B cell (primary cell): ENCODE data around the gene SFXN3. TPM values are rescaled to one million over a fixed set of nuclear protein-coding genes. Genes with fewer than 3 reads are reported as not detected.

Source experiments
- ATAC-seq: fragments of 200-7000 bp; cut with Tn5 transposase; one replicate; pipeline ENCODE4 v1.10.0; 2021; ENCODE audit warnings: low read depth, mild to moderate bottlenecking, moderate number of reproducible peaks, moderate library complexity
- CTCF ChIA-PET: fragments of 350-600 bp; sonication (Branson Sonifier 250); formaldehyde crosslinking; loops from one replicate; lab custom pipeline; 2021; ENCODE audit warnings: antibody characterized with exemption, inconsistent platforms; lab: Charles Lee
- POLR2A ChIA-PET: fragments of 350-600 bp; sonication (Branson Sonifier 250); formaldehyde crosslinking; loops from one replicate; lab custom pipeline; 2021; ENCODE audit warnings: antibody characterized with exemption; lab: Charles Lee
- DNase-seq: peaks from one replicate; pipeline ENCODE4 v3.0.0; 2013
- H2AFZ ChIP-seq: 2 replicates; pipeline ENCODE4 v1.6.1; 2012; ENCODE audit warnings: mild to moderate bottlenecking, low read depth, low read length; ENCODE audit not compliant: insufficient read depth, poor library complexity, severe bottlenecking
- H3K27ac ChIP-seq, 2 donors: 1 replicate in 1 of 2; 2 replicates in 1 of 2; pipeline ENCODE4 v1.5.1; 2012 to 2013; ENCODE audit warnings: low read length in 2 of 2, mild to moderate bottlenecking in 2 of 2, moderate library complexity in 1 of 2
- H3K27me3 ChIP-seq, 4 experiments: fragments of 200-600 bp in 1 of 4; sonication (generic) in 1 of 4; replicated peaks in 1 of 4; 1 replicate in 2 of 4; 2 replicates in 2 of 4; pipeline versions ENCODE4 v1.6.1 to v1.7.0; 2013 to 2016; ENCODE audit warnings: low read length in 3 of 4, mild to moderate bottlenecking in 2 of 4, mixed read lengths in 1 of 4, moderate library complexity in 1 of 4; ENCODE audit not compliant: insufficient read depth in 4 of 4, control insufficient read depth in 3 of 4; ENCODE audit errors: control extremely low read depth in 1 of 4
- H3K36me3 ChIP-seq, 2 experiments: replicated peaks in 1 of 2; 1 replicate in 1 of 2; 2 replicates in 1 of 2; pipeline versions ENCODE4 v1.6.1 to v1.7.1; 2013; ENCODE audit warnings: low read length in 1 of 2; ENCODE audit not compliant: insufficient read depth in 2 of 2, control insufficient read depth in 1 of 2; ENCODE audit errors: control extremely low read depth in 1 of 2, extremely low read depth in 1 of 2
- H3K4me1 ChIP-seq, 2 donors: fragments of 200-600 bp in 1 of 2; sonication (generic) in 1 of 2; 1 replicate in 1 of 2; 2 replicates in 1 of 2; pipeline versions ENCODE4 v1.5.1 to v1.6.1; 2013 to 2017; ENCODE audit warnings: low read length in 2 of 2; ENCODE audit not compliant: control insufficient read depth in 2 of 2, insufficient read depth in 2 of 2
- H3K4me2 ChIP-seq: replicated peaks from 2 replicates; pipeline ENCODE3; 2012; ENCODE audit warnings: mild to moderate bottlenecking, low read depth, low read length; ENCODE audit not compliant: poor library complexity, severe bottlenecking
- H3K4me3 ChIP-seq, 5 experiments: fragments of 200-600 bp in 1 of 5; sonication (generic) in 1 of 5; 1 replicate in 3 of 5; 2 replicates in 2 of 5; pipeline versions ENCODE4 v1.5.1 to v1.7.0; 2011 to 2016; ENCODE audit warnings: low read length in 4 of 5, mild to moderate bottlenecking in 4 of 5, low read depth in 2 of 5, control low read depth in 1 of 5, moderate library complexity in 1 of 5; ENCODE audit not compliant: insufficient read depth in 1 of 5; ENCODE audit errors: control extremely low read depth in 1 of 5, extremely low read depth in 1 of 5
- H3K79me2 ChIP-seq: fragments of 200-600 bp; sonication (generic); one replicate; pipeline ENCODE4 v1.6.0; 2016; ENCODE audit warnings: low read length; ENCODE audit not compliant: control insufficient read depth, insufficient read depth
- H3K9ac ChIP-seq: fragments of 200-600 bp; sonication (generic); 2 replicates; pipeline ENCODE4 v1.6.1; 2017; ENCODE audit warnings: mild to moderate bottlenecking, low read length, moderate library complexity
- H3K9me3 ChIP-seq, 3 donors: one replicate each; pipeline versions ENCODE4 v1.6.1 to v1.7.1; 2013; ENCODE audit warnings: low read length in 2 of 3; ENCODE audit not compliant: control insufficient read depth in 2 of 3, insufficient read depth in 1 of 3; ENCODE audit errors: control extremely low read depth in 1 of 3
- H4K20me1 ChIP-seq: 2 replicates; pipeline ENCODE4 v1.6.0; 2012; ENCODE audit warnings: mild to moderate bottlenecking, low read length; ENCODE audit not compliant: insufficient read depth, control insufficient read depth, poor library complexity, severe bottlenecking
- H3K27ac Mint-ChIP-seq: one replicate; pipeline ENCODE4 v1.8.0; 2021; ENCODE audit warnings: mixed read lengths
- H3K27me3 Mint-ChIP-seq: one replicate; pipeline ENCODE4 v1.8.0; 2021; ENCODE audit warnings: mixed read lengths
- H3K4me1 Mint-ChIP-seq: one replicate; pipeline ENCODE4 v1.8.0; 2021; ENCODE audit warnings: mixed read lengths
- H3K4me3 Mint-ChIP-seq: one replicate; pipeline ENCODE4 v1.8.0; 2021; ENCODE audit warnings: mixed read lengths
- H3K9me3 Mint-ChIP-seq: one replicate; pipeline ENCODE4 v1.8.0; 2022; ENCODE audit warnings: mixed read lengths; ENCODE audit not compliant: insufficient read depth
- CTCF ChIP-seq: fragments of 200-600 bp; IDR thresholded peaks from one replicate; pipeline ENCODE4 v1.8.0; 2022; ENCODE audit warnings: antibody characterized with exemption, mild to moderate bottlenecking
- EZH2 ChIP-seq: IDR thresholded peaks from 2 replicates; pipeline ENCODE4 v1.6.1; 2012; ENCODE audit warnings: borderline replicate concordance, low read depth, mild to moderate bottlenecking, moderate library complexity, low read length; ENCODE audit not compliant: insufficient read depth, poor library complexity, severe bottlenecking
- WGBS: methylation state at CpG from one replicate; pipeline ENCODE4 v1.1.5; 2013; ENCODE audit warnings: missing lambda C conversion rate; ENCODE audit not compliant: insufficient coverage; 5-methylcytosine and 5-hydroxymethylcytosine counted together
- intact Hi-C: fragments of 100-400 bp; cut with micrococcal nuclease; formaldehyde crosslinking; loops from one replicate; pipeline ENCODE4 v1.10.0; 2022
- polyA plus RNA-seq: library from polyadenylated mRNA; depleted of rRNA; stranded (reverse); fragments of >200 nt; gene quantifications from 2 replicates; pipeline ENCODE4 v1.2.3, GENCODE V29; 2012
- total RNA-seq, 2 donors: library from RNA; stranded (reverse); fragments of 120-200 nt in 1 of 2; gene quantifications; 1 replicate in 1 of 2; 2 replicates in 1 of 2; pipeline versions ENCODE4 v1.2.3 to v1.2.4, GENCODE V29; 2013 to 2022

The SFXN3 gene
- total and polyA plus RNA-seq, 2 donors (not counting 1 experiment from before 2014, with no cell fraction given), result 44.2 to 51.7 TPM

DNA sequence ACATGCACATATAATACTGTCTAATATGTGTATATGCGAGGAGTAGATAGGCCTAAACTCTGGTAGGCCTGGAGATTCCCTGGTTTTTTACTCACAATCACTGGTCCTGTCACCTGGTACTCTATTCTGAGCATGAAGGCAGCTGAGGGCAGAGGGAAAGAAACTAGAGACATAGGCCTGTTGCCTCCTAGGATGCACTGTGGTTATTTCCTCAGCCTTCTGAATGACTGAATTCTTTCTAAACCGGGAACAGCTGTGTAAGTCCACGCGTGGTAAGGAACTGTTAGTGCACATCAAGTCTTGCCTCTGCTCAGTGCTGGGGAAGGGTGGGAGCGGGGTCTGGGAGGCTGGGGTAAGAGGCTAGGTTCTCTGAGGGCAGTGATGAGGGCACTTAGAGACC is 38.4 kb downstream of the SFXN3 start:
- no peak overlapping the region for H3K4me2 ChIP-seq
- ATAC-seq (no peak), DNase-seq (no peak)
- no peak overlapping the region for H3K27ac ChIP-seq
- WGBS, result 96% methylated on average over 4 of the region's 5 CpGs
- intact Hi-C loops, result loop anchor here (10.0 kb wide), 1 partner anchor 55 kb away; no protein-coding TSS in a partner anchor
- H2AFZ ChIP-seq, result no peak overlapping the region
- ChIA-PET CTCF (interaction anchor here (1.7 to 16.1 kb wide), 5 partner anchors 10 to 72 kb away, joined by 4 to 306 read pairs (median 73); partner anchors contain the start of gene KAZALD1), POLR2A (interaction anchor here (1.1 to 1.9 kb wide), 2 partner anchors 8 to 26 kb away, joined by 3 to 5 read pairs; partner anchors contain the start of gene KAZALD1)
- H3K79me2 ChIP-seq, result no peaks in the 10 kb centered on the region
- Mint-ChIP-seq H3K27me3 (peaks cover 24% of the 10 kb centered on the region), H3K4me3 (no peak overlapping the region), H3K27ac (no peak overlapping the region), H3K9me3 (no peaks in the 10 kb centered on the region), H3K4me1 (peaks cover 44% of the 10 kb centered on the region)
- no peak overlapping the region for H3K9ac ChIP-seq
- no peaks in the 10 kb centered on the region for H4K20me1 ChIP-seq
- H3K4me3 ChIP-seq, result no peak overlapping the region
- peaks cover 0 to 12% (median 0%) of the 10 kb centered on the region in 3 donors for H3K9me3 ChIP-seq
- H3K27me3 ChIP-seq, result peaks cover 0 to 30% (median 12%) of the 10 kb centered on the region in 4 experiments
- H3K36me3 ChIP-seq, result no peaks in the 10 kb centered on the region
- peaks cover 39 to 52% of the 10 kb centered on the region in 2 donors for H3K4me1 ChIP-seq
- no peak for TF ChIP-seq CTCF
- no peak for TF ChIP-seq EZH2

- peaks cover 0 to 12% (median 0%) of the 10 kb centered on the region in 3 donors for H3K9me3 ChIP-seq
- H3K4me1 Mint-ChIP-seq, result peaks cover 44% of the 10 kb centered on the region
- CTCF ChIA-PET, result interaction anchor here (2.4 to 16.1 kb wide), 5 partner anchors 11 to 72 kb away, joined by 17 to 306 read pairs (median 73); partner anchors contain the start of gene KAZALD1
- H4K20me1 ChIP-seq, result no peaks in the 10 kb centered on the region
- H2AFZ ChIP-seq, result no peak overlapping the region
- H3K79me2 ChIP-seq, result no peaks in the 10 kb centered on the region
- 96% methylated on average over 2 of the region's 3 CpGs for WGBS
- peaks cover 39 to 52% of the 10 kb centered on the region in 2 donors for H3K4me1 ChIP-seq
- H3K27ac ChIP-seq, result no peak overlapping the region
- H3K9ac ChIP-seq, result no peak overlapping the region
- H3K4me2 ChIP-seq, result no peak overlapping the region
- H3K36me3 ChIP-seq, result no peaks in the 10 kb centered on the region
- no peaks in the 10 kb centered on the region for H3K9me3 Mint-ChIP-seq
- H3K27me3 ChIP-seq, result peaks cover 0 to 27% (median 12%) of the 10 kb centered on the region in 4 experiments
- H3K4me3 Mint-ChIP-seq, result no peak overlapping the region
- DNase-seq, result no peak
- ATAC-seq, result no peak
- H3K27me3 Mint-ChIP-seq, result peaks cover 18% of the 10 kb centered on the region
- intact Hi-C loops, result no loop called here
- POLR2A ChIA-PET, result interaction anchor here (1.1 to 1.9 kb wide), 2 partner anchors 9 to 27 kb away, joined by 3 to 5 read pairs; partner anchors contain the start of gene KAZALD1
- TF ChIP-seq EZH2 (no peak), CTCF (no peak)
- H3K27ac Mint-ChIP-seq, result no peak overlapping the region
- no peak overlapping the region for H3K4me3 ChIP-seq
These were observed 39.1 kb downstream of the SFXN3 start for GRCh38 chr10:101070098-101070497.
